PFSK-1 (cell line): ENCODE measurements around the gene USP53.

Experiments
- FOXP2 ChIP-seq: optimal IDR thresholded peaks from 2 replicates; pipeline ENCODE3; 2011; ENCODE audit warnings: borderline replicate concordance, control low read depth, inconsistent platforms; ENCODE audit not compliant: insufficient read depth; ENCODE audit errors: extremely low read length, extremely low read depth
- POLR2AphosphoS5 ChIP-seq: IDR thresholded peaks from 2 replicates; pipeline ENCODE4 v1.6.1; 2012; ENCODE audit warnings: low read depth, mild to moderate bottlenecking, control low read depth, low read length, moderate library complexity
- SIN3A ChIP-seq: IDR thresholded peaks from 2 replicates; pipeline ENCODE4 v1.6.1; 2012; ENCODE audit warnings: mild to moderate bottlenecking, low read length, moderate library complexity, borderline replicate concordance; ENCODE audit not compliant: insufficient read depth
- TAF1 ChIP-seq: IDR thresholded peaks from 2 replicates; pipeline ENCODE4 v1.6.1; 2012; ENCODE audit warnings: low read length, control low read depth, borderline replicate concordance; ENCODE audit not compliant: insufficient read depth
- TF ChIP-seq, protein P1 (sequence below), 2 experiments: IDR thresholded peaks; 2 replicates each; pipeline versions ENCODE4 v1.6.1 to v1.8.0; 2011 to 2012; ENCODE audit warnings: low read depth in 2 of 2, low read length in 2 of 2, control low read depth in 1 of 2, inconsistent platforms in 1 of 2, mild to moderate bottlenecking in 1 of 2, moderate library complexity in 1 of 2; ENCODE audit not compliant: insufficient read depth in 1 of 2

USP53 gene

DNA sequence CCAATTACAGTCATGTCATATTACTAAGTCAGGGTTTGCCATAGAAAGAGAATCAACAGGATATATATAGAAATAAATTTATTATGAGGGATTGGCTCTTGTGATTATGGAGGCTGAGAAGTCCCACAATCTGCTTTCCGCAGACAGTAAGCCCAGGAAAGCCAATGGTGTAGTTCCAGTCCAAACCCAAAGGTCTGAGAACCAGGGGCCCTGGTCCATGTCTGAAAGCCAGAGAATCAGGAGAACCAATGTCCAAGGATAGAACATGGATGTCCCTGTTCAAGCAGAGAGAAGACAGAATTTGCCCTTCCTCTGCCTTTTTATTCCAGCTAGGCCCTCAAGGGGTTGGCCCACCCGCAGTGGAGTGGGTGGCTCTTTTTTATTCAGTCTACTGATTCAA lies 83.8 kb downstream of the USP53 start:
- TF ChIP-seq, protein P1, sequence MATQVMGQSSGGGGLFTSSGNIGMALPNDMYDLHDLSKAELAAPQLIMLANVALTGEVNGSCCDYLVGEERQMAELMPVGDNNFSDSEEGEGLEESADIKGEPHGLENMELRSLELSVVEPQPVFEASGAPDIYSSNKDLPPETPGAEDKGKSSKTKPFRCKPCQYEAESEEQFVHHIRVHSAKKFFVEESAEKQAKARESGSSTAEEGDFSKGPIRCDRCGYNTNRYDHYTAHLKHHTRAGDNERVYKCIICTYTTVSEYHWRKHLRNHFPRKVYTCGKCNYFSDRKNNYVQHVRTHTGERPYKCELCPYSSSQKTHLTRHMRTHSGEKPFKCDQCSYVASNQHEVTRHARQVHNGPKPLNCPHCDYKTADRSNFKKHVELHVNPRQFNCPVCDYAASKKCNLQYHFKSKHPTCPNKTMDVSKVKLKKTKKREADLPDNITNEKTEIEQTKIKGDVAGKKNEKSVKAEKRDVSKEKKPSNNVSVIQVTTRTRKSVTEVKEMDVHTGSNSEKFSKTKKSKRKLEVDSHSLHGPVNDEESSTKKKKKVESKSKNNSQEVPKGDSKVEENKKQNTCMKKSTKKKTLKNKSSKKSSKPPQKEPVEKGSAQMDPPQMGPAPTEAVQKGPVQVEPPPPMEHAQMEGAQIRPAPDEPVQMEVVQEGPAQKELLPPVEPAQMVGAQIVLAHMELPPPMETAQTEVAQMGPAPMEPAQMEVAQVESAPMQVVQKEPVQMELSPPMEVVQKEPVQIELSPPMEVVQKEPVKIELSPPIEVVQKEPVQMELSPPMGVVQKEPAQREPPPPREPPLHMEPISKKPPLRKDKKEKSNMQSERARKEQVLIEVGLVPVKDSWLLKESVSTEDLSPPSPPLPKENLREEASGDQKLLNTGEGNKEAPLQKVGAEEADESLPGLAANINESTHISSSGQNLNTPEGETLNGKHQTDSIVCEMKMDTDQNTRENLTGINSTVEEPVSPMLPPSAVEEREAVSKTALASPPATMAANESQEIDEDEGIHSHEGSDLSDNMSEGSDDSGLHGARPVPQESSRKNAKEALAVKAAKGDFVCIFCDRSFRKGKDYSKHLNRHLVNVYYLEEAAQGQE (IDR thresholded peaks at IDR 0.05; ENCODE audit: insufficient read depth in 1 of 2, low read depth in 2 of 2, low read length in 2 of 2), result no peak
- no peak; the same call in 1 of the 2 replicates for TF ChIP-seq POLR2AphosphoS5
- no peak for TF ChIP-seq SIN3A
- TF ChIP-seq TAF1, result no peak
- no peak for TF ChIP-seq FOXP2

DNA sequence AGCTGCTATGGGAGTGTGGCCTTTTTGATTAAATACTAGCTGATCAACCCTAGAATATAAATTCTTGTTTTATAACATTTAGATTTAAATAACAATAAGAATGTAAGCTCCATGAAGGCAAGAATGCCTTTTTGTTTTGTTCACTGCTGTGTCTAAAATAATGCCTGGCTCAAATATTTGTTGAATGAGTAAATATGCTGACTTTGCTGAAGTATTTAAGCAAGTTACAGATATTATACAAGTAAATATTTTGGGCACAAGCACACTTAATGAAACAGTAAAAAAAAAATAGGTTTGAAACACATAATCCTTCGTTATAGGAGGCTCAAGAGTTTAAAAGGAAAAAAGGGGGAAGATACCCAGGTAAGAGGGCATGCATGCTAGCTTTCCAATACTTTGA lies 85.3 kb downstream of the USP53 start:
- TF ChIP-seq SIN3A, result no peak
- TF ChIP-seq TAF1, result no peak
- no peak for TF ChIP-seq FOXP2
- TF ChIP-seq, protein P1 (IDR thresholded peaks at IDR 0.05; ENCODE audit: insufficient read depth in 1 of 2, low read depth in 2 of 2, low read length in 2 of 2), result no peak
- no peak for TF ChIP-seq POLR2AphosphoS5

DNA sequence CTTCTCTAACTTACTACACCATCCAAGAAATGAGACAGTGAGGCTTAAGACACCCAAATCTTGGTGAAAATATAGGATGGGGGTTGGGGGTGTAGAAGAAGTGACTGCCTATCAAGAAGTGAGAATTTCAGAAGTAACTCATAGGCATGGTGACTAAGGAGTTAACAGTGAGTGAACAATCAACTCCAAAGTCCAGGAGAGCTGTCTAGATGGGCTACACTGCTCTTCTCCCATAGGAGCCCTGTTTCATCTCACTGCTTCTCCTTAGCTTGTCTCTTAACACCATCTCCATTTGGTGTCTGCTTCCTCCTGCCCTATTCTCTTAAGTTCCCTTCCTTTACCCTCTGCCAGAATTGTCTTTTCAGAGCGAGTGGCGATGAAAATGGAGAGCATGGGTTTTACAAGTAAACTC lies 86.8 kb downstream of the USP53 start:
- no peak for TF ChIP-seq FOXP2
- TF ChIP-seq TAF1, result no peak
- TF ChIP-seq SIN3A, result no peak
- no peak for TF ChIP-seq POLR2AphosphoS5
- TF ChIP-seq, protein P1 (IDR thresholded peaks at IDR 0.05; ENCODE audit: insufficient read depth in 1 of 2, low read depth in 2 of 2, low read length in 2 of 2), result no peak

DNA sequence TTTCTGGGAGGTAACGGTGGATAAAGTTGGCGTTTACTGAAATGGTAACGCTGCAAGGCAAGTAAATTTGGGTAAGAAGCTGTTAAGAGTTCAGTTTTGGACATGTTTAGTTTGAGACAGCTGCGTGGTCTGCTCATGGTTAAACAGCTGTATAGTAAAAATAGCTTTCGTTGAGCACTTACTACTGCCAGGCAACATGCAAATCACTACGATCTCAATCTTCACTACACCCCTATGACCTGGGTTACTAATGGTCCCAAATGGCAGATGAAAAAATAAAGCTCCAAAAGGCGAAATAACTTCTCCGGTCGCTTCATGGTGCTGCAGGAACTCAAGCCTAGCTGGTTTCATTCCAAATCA lies 87.2 kb downstream of the USP53 start:
- TF ChIP-seq TAF1 (no peak), POLR2AphosphoS5 (no peak), FOXP2 (no peak), SIN3A (no peak)
- TF ChIP-seq, protein P1 (IDR thresholded peaks at IDR 0.05; ENCODE audit: insufficient read depth in 1 of 2, low read depth in 2 of 2, low read length in 2 of 2), result no peak
